ENCODE data around the gene PRB4.

PRB4 gene

GRCh38 chr12:11324426-11324825 lies 14.2 kb upstream of the PRB4 start:
- no peak overlapping the region for H3K4me3 ChIP-seq (ENCODE audit: severe bottlenecking)
- TF ChIP-seq CTCF (IDR thresholded peaks at IDR 0.05; ENCODE audit: poor library complexity, severe bottlenecking): no peak
- H3K27ac ChIP-seq (ENCODE audit: poor library complexity, severe bottlenecking): no peak overlapping the region
- H3K27me3 ChIP-seq (ENCODE audit: insufficient read depth, poor library complexity, severe bottlenecking): no peaks in the 10 kb centered on the region
- H3K4me1 ChIP-seq (ENCODE audit: insufficient read depth, poor library complexity, severe bottlenecking): no peaks in the 10 kb centered on the region
- no peak for DNase-seq (ENCODE audit: low spot score)
- no peak for ATAC-seq (ENCODE audit: low read depth)
- H3K36me3 ChIP-seq (ENCODE audit: low read depth): no peaks in the 10 kb centered on the region
- no peaks in the 10 kb centered on the region for H3K9me3 ChIP-seq (ENCODE audit: severe bottlenecking)

- no peak for TF ChIP-seq CTCF (IDR thresholded peaks at IDR 0.05; ENCODE audit: poor library complexity, severe bottlenecking)
- Histone ChIP-seq H3K27ac (ENCODE audit: poor library complexity, severe bottlenecking) (no peak overlapping the region), H3K36me3 (ENCODE audit: low read depth) (no peaks in the 10 kb centered on the region), H3K9me3 (ENCODE audit: severe bottlenecking) (no peaks in the 10 kb centered on the region), H3K4me1 (ENCODE audit: insufficient read depth, poor library complexity, severe bottlenecking) (no peaks in the 10 kb centered on the region), H3K4me3 (ENCODE audit: severe bottlenecking) (no peak overlapping the region), H3K27me3 (ENCODE audit: insufficient read depth, poor library complexity, severe bottlenecking) (no peaks in the 10 kb centered on the region)
- no peak for ATAC-seq (ENCODE audit: low read depth)
- no peak for DNase-seq (ENCODE audit: low spot score)
These were observed 11.7 kb upstream of the PRB4 start for GRCh38 chr12:11321980-11322379.

- H3K9me3 ChIP-seq (ENCODE audit: severe bottlenecking): no peaks in the 10 kb centered on the region
- no peak for TF ChIP-seq CTCF (IDR thresholded peaks at IDR 0.05; ENCODE audit: poor library complexity, severe bottlenecking)
- H3K4me1 ChIP-seq (ENCODE audit: insufficient read depth, poor library complexity, severe bottlenecking): no peaks in the 10 kb centered on the region
- no peak overlapping the region for H3K4me3 ChIP-seq (ENCODE audit: severe bottlenecking)
- no peaks in the 10 kb centered on the region for H3K36me3 ChIP-seq (ENCODE audit: low read depth)
- ATAC-seq (ENCODE audit: low read depth) (peak; percentile 38; the same call in 2 of the 3 replicates), DNase-seq (ENCODE audit: low spot score) (no peak)
- no peak overlapping the region for H3K27ac ChIP-seq (ENCODE audit: poor library complexity, severe bottlenecking)
- no peaks in the 10 kb centered on the region for H3K27me3 ChIP-seq (ENCODE audit: insufficient read depth, poor library complexity, severe bottlenecking)
These were observed 3.1 kb downstream of the PRB4 start for GRCh38 chr12:11307143-11307542.

GRCh38 chr12:11273449-11273848 lies 36.8 kb downstream of the PRB4 start:
- DNase-seq (ENCODE audit: low spot score): no peak
- no peak overlapping the region for H3K27ac ChIP-seq (ENCODE audit: poor library complexity, severe bottlenecking)
- H3K9me3 ChIP-seq (ENCODE audit: severe bottlenecking): no peaks in the 10 kb centered on the region
- no peak for TF ChIP-seq CTCF (IDR thresholded peaks at IDR 0.05; ENCODE audit: poor library complexity, severe bottlenecking)
- no peaks in the 10 kb centered on the region for H3K4me1 ChIP-seq (ENCODE audit: insufficient read depth, poor library complexity, severe bottlenecking)
- no peak overlapping the region for H3K4me3 ChIP-seq (ENCODE audit: severe bottlenecking)
- ATAC-seq (ENCODE audit: low read depth): no peak
- no peaks in the 10 kb centered on the region for H3K36me3 ChIP-seq (ENCODE audit: low read depth)
- H3K27me3 ChIP-seq (ENCODE audit: insufficient read depth, poor library complexity, severe bottlenecking): no peaks in the 10 kb centered on the region

GRCh38 chr12:11269607-11270006 lies 40.6 kb downstream of the PRB4 start, which contains the start of gene PRB3:
Gene PRB3 (minus strand): TSS chr12:11269707. CDS start chr12:11269669, 38 bp downstream.
- Histone ChIP-seq H3K27ac (ENCODE audit: poor library complexity, severe bottlenecking) (no peak within 1 kb of the TSS), H3K4me3 (ENCODE audit: severe bottlenecking) (no peak within 1 kb of the TSS), H3K27me3 (ENCODE audit: insufficient read depth, poor library complexity, severe bottlenecking) (no peaks in the 10 kb centered on the region), H3K9me3 (ENCODE audit: severe bottlenecking) (no peaks in the 10 kb centered on the region), H3K4me1 (ENCODE audit: insufficient read depth, poor library complexity, severe bottlenecking) (no peaks in the 10 kb centered on the region), H3K36me3 (ENCODE audit: low read depth) (no peaks in the 10 kb centered on the region)
- no peak for ATAC-seq (ENCODE audit: low read depth)
- no peak for TF ChIP-seq CTCF (IDR thresholded peaks at IDR 0.05; ENCODE audit: poor library complexity, severe bottlenecking)
- DNase-seq (ENCODE audit: low spot score): no peak

Data from RWPE2 (cell line).